Panc1 (cell line): ENCODE data around the gene LRP1B.

Source experiments
- CTCF ChIP-seq: fragments of 450-650 bp; IDR thresholded peaks from 2 replicates; pipeline ENCODE4 v1.5.1; 2017; ENCODE audit warnings: mild to moderate bottlenecking
- POLR2AphosphoS5 ChIP-seq: IDR thresholded peaks from 2 replicates; pipeline ENCODE4 v1.6.1; 2012; ENCODE audit warnings: mild to moderate bottlenecking, low read depth, low read length, moderate library complexity

- TF ChIP-seq CTCF (no peak), POLR2AphosphoS5 (no peak)
Observed at GRCh38 chr2:141736466-141736865, 394.4 kb downstream of the LRP1B start.
